Measurements from ENCODE around the gene RASSF5.

RASSF5 gene

DNA sequence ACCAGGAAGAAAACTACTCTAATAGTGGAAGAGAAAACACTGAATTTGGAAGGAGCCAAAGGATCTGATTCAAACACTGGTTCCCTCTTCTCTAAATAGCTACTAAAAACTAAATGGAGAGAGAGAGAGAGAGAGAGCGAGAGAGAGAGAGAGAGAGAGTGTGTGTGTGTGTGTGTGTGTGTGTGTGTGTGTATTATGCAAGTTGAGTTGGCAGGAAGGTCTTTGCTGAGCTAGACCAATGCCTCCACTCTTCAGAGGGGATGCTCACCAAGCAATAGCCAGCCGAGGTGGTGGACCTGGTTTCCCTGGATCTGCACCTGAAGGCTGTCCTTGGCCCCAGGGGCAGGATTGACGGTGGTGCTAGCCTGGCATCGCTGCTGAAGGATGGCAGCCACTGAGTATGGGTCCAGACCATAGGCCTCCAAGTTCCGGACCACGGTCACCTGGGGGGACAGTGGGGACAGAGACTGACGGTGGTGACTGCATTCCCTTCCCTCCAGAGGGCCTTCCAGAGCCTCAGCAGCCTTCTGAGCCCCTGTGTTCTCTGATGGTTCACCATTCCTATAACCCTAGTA lies 86.1 kb downstream of the RASSF5 start:
- ATAC-seq (ENCODE audit: low read depth) (no peak), DNase-seq (ENCODE audit: low spot score) (no peak)
- H3K36me3 ChIP-seq (ENCODE audit: low read depth), result peaks cover 80% of the 10 kb centered on the region
- no peak overlapping the region for H3K27ac ChIP-seq (ENCODE audit: poor library complexity, severe bottlenecking)
- no peaks in the 10 kb centered on the region for H3K27me3 ChIP-seq (ENCODE audit: insufficient read depth, poor library complexity, severe bottlenecking)
- no peak for TF ChIP-seq CTCF (IDR thresholded peaks at IDR 0.05; ENCODE audit: poor library complexity, severe bottlenecking)
- no peak overlapping the region for H3K4me3 ChIP-seq (ENCODE audit: severe bottlenecking)
- H3K4me1 ChIP-seq (ENCODE audit: insufficient read depth, poor library complexity, severe bottlenecking), result peaks cover 29% of the 10 kb centered on the region
- H3K9me3 ChIP-seq (ENCODE audit: severe bottlenecking), result no peaks in the 10 kb centered on the region

GRCh38 chr1:206595581-206596318 lies 88.4 kb downstream of the RASSF5 start:
- Histone ChIP-seq H3K36me3 (ENCODE audit: low read depth) (peaks cover 98% of the 10 kb centered on the region), H3K27me3 (ENCODE audit: insufficient read depth, poor library complexity, severe bottlenecking) (no peaks in the 10 kb centered on the region), H3K9me3 (ENCODE audit: severe bottlenecking) (no peaks in the 10 kb centered on the region), H3K27ac (ENCODE audit: poor library complexity, severe bottlenecking) (no peak overlapping the region), H3K4me1 (ENCODE audit: insufficient read depth, poor library complexity, severe bottlenecking) (peaks cover 6% of the 10 kb centered on the region), H3K4me3 (ENCODE audit: severe bottlenecking) (no peak overlapping the region)
- no peak for ATAC-seq (ENCODE audit: low read depth)
- no peak for DNase-seq (ENCODE audit: low spot score)
- TF ChIP-seq CTCF (IDR thresholded peaks at IDR 0.05; ENCODE audit: poor library complexity, severe bottlenecking), result no peak

GRCh38 chr1:206596319-206596666 lies 89.0 kb downstream of the RASSF5 start:
- ATAC-seq (ENCODE audit: low read depth) (no peak), DNase-seq (ENCODE audit: low spot score) (no peak)
- no peak overlapping the region for H3K27ac ChIP-seq (ENCODE audit: poor library complexity, severe bottlenecking)
- H3K4me3 ChIP-seq (ENCODE audit: severe bottlenecking), result no peak overlapping the region
- no peak for TF ChIP-seq CTCF (IDR thresholded peaks at IDR 0.05; ENCODE audit: poor library complexity, severe bottlenecking)
- no peaks in the 10 kb centered on the region for H3K27me3 ChIP-seq (ENCODE audit: insufficient read depth, poor library complexity, severe bottlenecking)
- peaks cover under 1% of the 10 kb centered on the region for H3K4me1 ChIP-seq (ENCODE audit: insufficient read depth, poor library complexity, severe bottlenecking)
- H3K36me3 ChIP-seq (ENCODE audit: low read depth), result peaks cover 98% of the 10 kb centered on the region
- no peaks in the 10 kb centered on the region for H3K9me3 ChIP-seq (ENCODE audit: severe bottlenecking)

DNA sequence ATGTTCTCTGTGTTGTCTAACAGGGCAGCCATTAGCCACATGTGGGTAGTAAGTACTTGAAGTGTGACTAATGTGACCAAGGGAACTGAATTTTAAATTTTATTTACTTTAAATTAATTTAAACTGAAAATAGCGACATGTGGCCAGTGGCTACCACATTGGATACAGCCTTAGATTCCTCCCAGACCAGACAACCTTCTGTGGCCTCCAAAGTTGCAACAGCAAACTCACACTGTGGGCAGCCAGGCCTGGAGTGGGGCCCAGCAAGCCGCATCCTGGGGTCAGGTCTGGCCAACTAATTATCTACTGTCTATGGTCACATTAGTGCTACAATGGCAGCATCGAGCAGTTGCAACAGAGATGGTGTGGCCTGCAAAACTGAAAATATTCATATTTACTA lies 93.2 kb downstream of the RASSF5 start:
- H3K4me1 ChIP-seq (ENCODE audit: insufficient read depth, poor library complexity, severe bottlenecking), result no peaks in the 10 kb centered on the region
- no peak for TF ChIP-seq CTCF (IDR thresholded peaks at IDR 0.05; ENCODE audit: poor library complexity, severe bottlenecking)
- ATAC-seq (ENCODE audit: low read depth) (no peak), DNase-seq (ENCODE audit: low spot score) (no peak)
- H3K4me3 ChIP-seq (ENCODE audit: severe bottlenecking), result no peak overlapping the region
- peaks cover 98% of the 10 kb centered on the region for H3K36me3 ChIP-seq (ENCODE audit: low read depth)
- H3K27ac ChIP-seq (ENCODE audit: poor library complexity, severe bottlenecking), result no peak overlapping the region
- no peaks in the 10 kb centered on the region for H3K9me3 ChIP-seq (ENCODE audit: severe bottlenecking)
- no peaks in the 10 kb centered on the region for H3K27me3 ChIP-seq (ENCODE audit: insufficient read depth, poor library complexity, severe bottlenecking)

DNA sequence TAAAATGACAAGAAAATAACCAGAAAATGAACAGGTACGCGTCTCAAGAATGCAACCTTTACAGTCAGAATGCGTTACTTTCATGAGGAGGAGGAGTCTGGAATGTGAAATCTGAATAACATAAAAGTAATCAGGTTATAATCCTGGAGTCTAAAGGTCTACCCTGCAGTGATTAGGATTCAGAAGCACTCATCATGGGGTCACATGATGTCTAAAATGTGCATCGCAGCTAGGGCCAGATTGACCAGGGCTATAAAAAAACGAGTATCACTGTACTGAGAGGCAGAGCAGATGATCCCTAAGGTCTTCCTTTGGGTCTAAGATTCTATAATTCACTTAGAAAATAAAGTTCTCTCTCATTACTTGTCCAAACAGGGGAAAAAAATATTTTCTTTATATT lies 97.5 kb downstream of the RASSF5 start:
- DNase-seq (ENCODE audit: low spot score), result no peak
- H3K9me3 ChIP-seq (ENCODE audit: severe bottlenecking), result no peaks in the 10 kb centered on the region
- no peak overlapping the region for H3K4me3 ChIP-seq (ENCODE audit: severe bottlenecking)
- no peak for ATAC-seq (ENCODE audit: low read depth)
- no peak for TF ChIP-seq CTCF (IDR thresholded peaks at IDR 0.05; ENCODE audit: poor library complexity, severe bottlenecking)
- H3K27ac ChIP-seq (ENCODE audit: poor library complexity, severe bottlenecking), result no peak overlapping the region
- peaks cover 100% of the 10 kb centered on the region for H3K36me3 ChIP-seq (ENCODE audit: low read depth)
- H3K4me1 ChIP-seq (ENCODE audit: insufficient read depth, poor library complexity, severe bottlenecking), result no peaks in the 10 kb centered on the region
- H3K27me3 ChIP-seq (ENCODE audit: insufficient read depth, poor library complexity, severe bottlenecking), result no peaks in the 10 kb centered on the region
